HG02763 (cell line): ENCODE results near the gene CCL4L2.
"Not testable (repeated sequence)": the region's sequence is repeated elsewhere in the genome, so short reads cannot be mapped to it uniquely, and the experiment has no call there.

Experiments used
- ATAC-seq: cut with Tn5 transposase; IDR thresholded peaks from one replicate; pipeline ENCODE4 v1.9.1; 2021; ENCODE audit warnings: mild to moderate bottlenecking, moderate library complexity; ENCODE audit not compliant: unreplicated experiment

CCL4L2 gene

GRCh38 chr17:36210439-36211211, at the start of gene CCL4L2:
Gene CCL4L2 (plus strand): TSS chr17:36211063.
- peak; percentile 56 for ATAC-seq

GRCh38 chr17:36168836-36169235, 42.0 kb upstream of the CCL4L2 start:
- ATAC-seq = not testable (repeated sequence)

- not testable (repeated sequence) for ATAC-seq
Measured at GRCh38 chr17:36176536-36176935, 34.3 kb upstream of the CCL4L2 start, which contains the start of gene TBC1D3B. Gene TBC1D3B (minus strand): TSS chr17:36176636. CDS start chr17:36175050, 1,586 bp downstream.

GRCh38 chr17:36181446-36182175, 29.3 kb upstream of the CCL4L2 start:
- not testable (repeated sequence) for ATAC-seq

- no peak for ATAC-seq
Measured at GRCh38 chr17:36182176-36183000, 28.5 kb upstream of the CCL4L2 start.

GRCh38 chr17:36183001-36183971, 27.6 kb upstream of the CCL4L2 start:
- ATAC-seq = no peak

- ATAC-seq = no peak
Measured at GRCh38 chr17:36184023-36184765, 26.7 kb upstream of the CCL4L2 start.

GRCh38 chr17:36185416-36185815, 25.4 kb upstream of the CCL4L2 start:
- no peak for ATAC-seq

- ATAC-seq = not testable (repeated sequence)
Measured at GRCh38 chr17:36186810-36187763, 23.8 kb upstream of the CCL4L2 start.

- ATAC-seq = not testable (repeated sequence)
Measured at GRCh38 chr17:36187943-36188665, 22.8 kb upstream of the CCL4L2 start.

GRCh38 chr17:36188891-36189306, 22.0 kb upstream of the CCL4L2 start:
- ATAC-seq = peak; percentile 70

GRCh38 chr17:36189993-36190392, 20.9 kb upstream of the CCL4L2 start:
- not testable (repeated sequence) for ATAC-seq

GRCh38 chr17:36190549-36191330, 20.1 kb upstream of the CCL4L2 start:
- not testable (repeated sequence) for ATAC-seq

GRCh38 chr17:36193216-36193775, 17.6 kb upstream of the CCL4L2 start:
- no peak for ATAC-seq

- not testable (repeated sequence) for ATAC-seq
Measured at GRCh38 chr17:36194147-36194831, 16.6 kb upstream of the CCL4L2 start.
